Neural cell (in vitro differentiated cells): ENCODE results near the gene OPRD1. TPM values are rescaled to one million over a fixed set of nuclear protein-coding genes. Genes with fewer than 3 reads are reported as not detected.

Experiments
- H2AFZ ChIP-seq: fragments of 200-600, 300-800 bp; sonication (generic), shearing (Covaris generic); 2 replicates; pipeline ENCODE4 v1.6.0; 2014; ENCODE audit warnings: low read depth, mild to moderate bottlenecking, antibody characterized with exemption, low read length, moderate library complexity
- H3F3A ChIP-seq: fragments of 200-600 bp; shearing (Covaris generic); 2 replicates; pipeline ENCODE4 v1.6.1; 2016; ENCODE audit warnings: mild to moderate bottlenecking, moderate library complexity, mixed read lengths, antibody characterized with exemption, low read length; ENCODE audit not compliant: insufficient read depth, poor library complexity, severe bottlenecking
- H3K27ac ChIP-seq: fragments of 200-600, 300-800 bp; sonication (generic), shearing (Covaris generic); 2 replicates; pipeline ENCODE4 v1.5.1; 2014; ENCODE audit warnings: mild to moderate bottlenecking, low read length, moderate library complexity
- H3K27me3 ChIP-seq: fragments of 300-800, 200-600 bp; sonication (generic), shearing (Covaris generic); 2 replicates; pipeline ENCODE4 v1.6.0; 2014; ENCODE audit warnings: mild to moderate bottlenecking, low read depth, low read length, moderate library complexity; ENCODE audit not compliant: insufficient read depth
- H3K36me3 ChIP-seq: fragments of 300-800, 200-600 bp; sonication (generic), shearing (Covaris generic); 2 replicates; pipeline ENCODE4 v1.5.1; 2014; ENCODE audit warnings: mild to moderate bottlenecking, antibody characterized with exemption, low read length, moderate library complexity; ENCODE audit not compliant: insufficient read depth
- H3K4me2 ChIP-seq: fragments of 300-800, 200-600 bp; sonication (generic), shearing (Covaris generic); 2 replicates; pipeline ENCODE4 v1.6.0; 2014; ENCODE audit warnings: mild to moderate bottlenecking, low read length
- H3K4me3 ChIP-seq: fragments of 300-800, 200-600 bp; sonication (generic), shearing (Covaris generic); 2 replicates; pipeline ENCODE4 v1.5.1; 2014; ENCODE audit warnings: mild to moderate bottlenecking, low read length, moderate library complexity
- H3K79me2 ChIP-seq: fragments of 200-600 bp; shearing (Covaris generic); replicated peaks from 2 replicates; pipeline ENCODE4 v1.6.0; 2014; ENCODE audit warnings: mild to moderate bottlenecking, low read length, moderate library complexity; ENCODE audit not compliant: insufficient read depth
- H3K9ac ChIP-seq: fragments of 300-800, 200-600 bp; sonication (generic), shearing (Covaris generic); 2 replicates; pipeline ENCODE4 v1.6.1; 2016; ENCODE audit warnings: mild to moderate bottlenecking, low read length, mixed read lengths
- H3K9me2 ChIP-seq: fragments of 200-600 bp; shearing (Covaris generic); 2 replicates; pipeline ENCODE4 v1.6.1; 2016; ENCODE audit warnings: mild to moderate bottlenecking, low read length, mixed read lengths; ENCODE audit not compliant: insufficient read depth
- H3K9me3 ChIP-seq: fragments of 200-600, 300-800 bp; sonication (generic), shearing (Covaris generic); 2 replicates; pipeline ENCODE4 v1.6.1; 2016; ENCODE audit warnings: mild to moderate bottlenecking, mixed run types, low read length, moderate library complexity, mixed read lengths
- H4K20me1 ChIP-seq: fragments of 200-600 bp; shearing (Covaris generic); 2 replicates; pipeline ENCODE4 v1.6.1; 2016; ENCODE audit warnings: mild to moderate bottlenecking, mixed run types; ENCODE audit not compliant: insufficient read depth
- CTCF ChIP-seq: fragments of 450-650 bp; IDR thresholded peaks from 2 replicates; pipeline ENCODE4 v1.5.1; 2014; ENCODE audit warnings: antibody characterized with exemption, mild to moderate bottlenecking, moderate library complexity; ENCODE audit not compliant: poor library complexity, severe bottlenecking
- EP300 ChIP-seq: fragments of 450-650 bp; conservative IDR thresholded peaks from 2 replicates; pipeline ENCODE4 v1.6.1; 2014; ENCODE audit warnings: antibody characterized with exemption, mild to moderate bottlenecking, moderate library complexity; ENCODE audit not compliant: poor library complexity, severe bottlenecking
- EZH2 ChIP-seq: fragments of 200-600, 300-800 bp; shearing (Covaris generic), sonication (generic); IDR thresholded peaks from 2 replicates; pipeline ENCODE4 v1.6.1; 2014; ENCODE audit warnings: antibody characterized with exemption, low read length, borderline replicate concordance, mild to moderate bottlenecking; ENCODE audit not compliant: insufficient read depth, poor library complexity, severe bottlenecking
- MXI1 ChIP-seq: fragments of 450-650 bp; conservative IDR thresholded peaks from 2 replicates; pipeline ENCODE4 v1.6.1; 2014; ENCODE audit warnings: antibody characterized with exemption, mild to moderate bottlenecking; ENCODE audit not compliant: poor library complexity, severe bottlenecking
- POLR2AphosphoS5 ChIP-seq: IDR thresholded peaks from 2 replicates; pipeline ENCODE4 v1.6.1; 2012
- RAD21 ChIP-seq: fragments of 450-650 bp; conservative IDR thresholded peaks from 2 replicates; pipeline ENCODE4 v1.6.1; 2014; ENCODE audit warnings: antibody characterized with exemption, mild to moderate bottlenecking, moderate library complexity
- REST ChIP-seq: IDR thresholded peaks from 2 replicates; pipeline ENCODE4 v1.6.1; 2012; ENCODE audit warnings: borderline replicate concordance
- SMC3 ChIP-seq: fragments of 450-650 bp; conservative IDR thresholded peaks from 2 replicates; pipeline ENCODE4 v1.6.1; 2014; ENCODE audit warnings: antibody characterized with exemption, mild to moderate bottlenecking, moderate library complexity; ENCODE audit not compliant: poor library complexity
- TAF1 ChIP-seq: IDR thresholded peaks from 2 replicates; pipeline ENCODE4 v1.6.1; 2012; ENCODE audit warnings: low read depth
- polyA plus RNA-seq: library from polyadenylated mRNA; depleted of rRNA; stranded (reverse); fragments of >200 nt; gene quantifications from 2 replicates; pipeline ENCODE4 v1.2.3, GENCODE V29; 2014

OPRD1 gene
- polyA plus RNA-seq, 1 donor from 2014 or later, result 0.09 TPM

GRCh38 chr1:28898405-28898881 is 86.5 kb downstream of the OPRD1 start (continued):
- TF ChIP-seq CTCF (no peak), TAF1 (no peak)

- H3K4me3 ChIP-seq, result no peak overlapping the region
- no peak overlapping the region for H2AFZ ChIP-seq
- no peaks in the 10 kb centered on the region for H3K9me2 ChIP-seq
- no peaks in the 10 kb centered on the region for H3K79me2 ChIP-seq
- no peak overlapping the region for H3K4me2 ChIP-seq
- TF ChIP-seq EP300 (no peak), REST (no peak), RAD21 (no peak), EZH2 (no peak), MXI1 (no peak), POLR2AphosphoS5 (no peak)
- no peak overlapping the region for H3K27ac ChIP-seq
- H3K9me3 ChIP-seq, result no peaks in the 10 kb centered on the region
- no peak overlapping the region for H3K9ac ChIP-seq
- H3K27me3 ChIP-seq, result no peaks in the 10 kb centered on the region
- H4K20me1 ChIP-seq, result no peaks in the 10 kb centered on the region
- no peaks in the 10 kb centered on the region for H3K36me3 ChIP-seq
- no peaks in the 10 kb centered on the region for H3F3A ChIP-seq
Observed at GRCh38 chr1:28899267-28899666, 87.3 kb downstream of the OPRD1 start.

- H3K9me2 ChIP-seq, result no peaks in the 10 kb centered on the region
- TF ChIP-seq SMC3 (no peak), TAF1 (no peak), EZH2 (no peak), POLR2AphosphoS5 (no peak), REST (no peak), RAD21 (no peak), CTCF (no peak), EP300 (no peak), MXI1 (no peak)
- H3K36me3 ChIP-seq, result no peaks in the 10 kb centered on the region
- no peaks in the 10 kb centered on the region for H4K20me1 ChIP-seq
- no peaks in the 10 kb centered on the region for H3K79me2 ChIP-seq
- H3F3A ChIP-seq, result no peaks in the 10 kb centered on the region
- no peak overlapping the region for H3K4me3 ChIP-seq
- no peak overlapping the region for H2AFZ ChIP-seq
- no peak overlapping the region for H3K27ac ChIP-seq
- no peaks in the 10 kb centered on the region for H3K27me3 ChIP-seq
- no peak overlapping the region for H3K4me2 ChIP-seq
- H3K9ac ChIP-seq, result no peak overlapping the region
- H3K9me3 ChIP-seq, result no peaks in the 10 kb centered on the region
Observed at GRCh38 chr1:28900562-28900961, 88.6 kb downstream of the OPRD1 start.
